Glutamatergic neuron (in vitro differentiated cells): ENCODE results near the gene CEP112. TPM values are rescaled to one million over a fixed set of nuclear protein-coding genes. Genes with fewer than 3 reads are reported as not detected.

Source experiments
- DNase-seq: peaks from one replicate; pipeline ENCODE4 v3.0.0; 2022
- H3K27ac Mint-ChIP-seq: one replicate; pipeline ENCODE4 v1.8.0; 2020; ENCODE audit warnings: mild to moderate bottlenecking, mixed read lengths, inconsistent platforms; ENCODE audit not compliant: unreplicated experiment
- H3K27me3 Mint-ChIP-seq: one replicate; pipeline ENCODE4 v1.8.0; 2020; ENCODE audit warnings: mild to moderate bottlenecking, moderate library complexity, mixed read lengths, inconsistent platforms; ENCODE audit not compliant: unreplicated experiment
- H3K36me3 Mint-ChIP-seq: one replicate; pipeline ENCODE4 v1.8.0; 2020; ENCODE audit warnings: mild to moderate bottlenecking, mixed read lengths, inconsistent platforms; ENCODE audit not compliant: unreplicated experiment
- H3K4me1 Mint-ChIP-seq: one replicate; pipeline ENCODE4 v1.8.0; 2020; ENCODE audit warnings: mild to moderate bottlenecking, low read depth, mixed read lengths, inconsistent platforms; ENCODE audit not compliant: unreplicated experiment
- H3K4me3 Mint-ChIP-seq: one replicate; pipeline ENCODE4 v1.8.0; 2020; ENCODE audit warnings: mild to moderate bottlenecking, mixed read lengths, inconsistent platforms; ENCODE audit not compliant: unreplicated experiment
- H3K9me3 Mint-ChIP-seq: one replicate; pipeline ENCODE4 v1.8.0; 2020; ENCODE audit warnings: mild to moderate bottlenecking, moderate library complexity, mixed read lengths, inconsistent platforms; ENCODE audit not compliant: unreplicated experiment
- total RNA-seq: library from RNA; stranded (reverse); fragmentation: NEBNext Ultra II Directional; extraction: Animal tissue kit (Norgen Biotek cat#: 25700); gene quantifications from one replicate; pipeline ENCODE4 v1.2.1, GENCODE V29; 2021; ENCODE audit not compliant: unreplicated experiment
- TF ChIP-seq, protein P1 (sequence below): fragments of 200-600 bp; sonication (generic); IDR thresholded peaks from one replicate; pipeline ENCODE4 v1.5.0; 2021; ENCODE audit not compliant: partially characterized antibody, unreplicated experiment

CEP112 gene
- total RNA-seq, 1 donor from 2014 or later: 8.5 TPM

DNA sequence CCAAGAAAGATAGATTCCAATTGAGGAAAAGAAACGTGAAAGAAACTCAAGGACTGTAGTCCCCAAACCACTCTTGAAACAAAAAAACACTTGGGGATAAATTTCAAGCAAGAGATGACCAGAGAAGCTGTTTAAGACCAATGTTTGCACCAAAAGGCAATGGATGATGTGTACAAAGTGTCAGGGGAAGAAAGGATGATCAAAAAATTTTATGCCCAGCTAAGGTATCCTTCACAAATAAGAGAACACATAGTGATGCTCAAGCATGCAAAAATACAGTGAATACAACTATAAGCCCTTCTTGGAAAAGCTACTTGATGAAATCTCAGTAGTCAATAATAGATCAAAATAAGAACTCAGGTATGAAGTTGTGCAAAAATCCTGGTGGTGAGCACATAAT, 281.1 kb downstream of the CEP112 start:
- H3K36me3 Mint-ChIP-seq: no peaks in the 10 kb centered on the region
- TF ChIP-seq, protein P1, sequence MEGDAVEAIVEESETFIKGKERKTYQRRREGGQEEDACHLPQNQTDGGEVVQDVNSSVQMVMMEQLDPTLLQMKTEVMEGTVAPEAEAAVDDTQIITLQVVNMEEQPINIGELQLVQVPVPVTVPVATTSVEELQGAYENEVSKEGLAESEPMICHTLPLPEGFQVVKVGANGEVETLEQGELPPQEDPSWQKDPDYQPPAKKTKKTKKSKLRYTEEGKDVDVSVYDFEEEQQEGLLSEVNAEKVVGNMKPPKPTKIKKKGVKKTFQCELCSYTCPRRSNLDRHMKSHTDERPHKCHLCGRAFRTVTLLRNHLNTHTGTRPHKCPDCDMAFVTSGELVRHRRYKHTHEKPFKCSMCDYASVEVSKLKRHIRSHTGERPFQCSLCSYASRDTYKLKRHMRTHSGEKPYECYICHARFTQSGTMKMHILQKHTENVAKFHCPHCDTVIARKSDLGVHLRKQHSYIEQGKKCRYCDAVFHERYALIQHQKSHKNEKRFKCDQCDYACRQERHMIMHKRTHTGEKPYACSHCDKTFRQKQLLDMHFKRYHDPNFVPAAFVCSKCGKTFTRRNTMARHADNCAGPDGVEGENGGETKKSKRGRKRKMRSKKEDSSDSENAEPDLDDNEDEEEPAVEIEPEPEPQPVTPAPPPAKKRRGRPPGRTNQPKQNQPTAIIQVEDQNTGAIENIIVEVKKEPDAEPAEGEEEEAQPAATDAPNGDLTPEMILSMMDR: no peak
- no peaks in the 10 kb centered on the region for H3K4me1 Mint-ChIP-seq
- no peak overlapping the region for H3K27ac Mint-ChIP-seq
- no peak overlapping the region for H3K4me3 Mint-ChIP-seq
- DNase-seq: no peak
- H3K9me3 Mint-ChIP-seq: peaks cover 3% of the 10 kb centered on the region
- no peaks in the 10 kb centered on the region for H3K27me3 Mint-ChIP-seq

DNA sequence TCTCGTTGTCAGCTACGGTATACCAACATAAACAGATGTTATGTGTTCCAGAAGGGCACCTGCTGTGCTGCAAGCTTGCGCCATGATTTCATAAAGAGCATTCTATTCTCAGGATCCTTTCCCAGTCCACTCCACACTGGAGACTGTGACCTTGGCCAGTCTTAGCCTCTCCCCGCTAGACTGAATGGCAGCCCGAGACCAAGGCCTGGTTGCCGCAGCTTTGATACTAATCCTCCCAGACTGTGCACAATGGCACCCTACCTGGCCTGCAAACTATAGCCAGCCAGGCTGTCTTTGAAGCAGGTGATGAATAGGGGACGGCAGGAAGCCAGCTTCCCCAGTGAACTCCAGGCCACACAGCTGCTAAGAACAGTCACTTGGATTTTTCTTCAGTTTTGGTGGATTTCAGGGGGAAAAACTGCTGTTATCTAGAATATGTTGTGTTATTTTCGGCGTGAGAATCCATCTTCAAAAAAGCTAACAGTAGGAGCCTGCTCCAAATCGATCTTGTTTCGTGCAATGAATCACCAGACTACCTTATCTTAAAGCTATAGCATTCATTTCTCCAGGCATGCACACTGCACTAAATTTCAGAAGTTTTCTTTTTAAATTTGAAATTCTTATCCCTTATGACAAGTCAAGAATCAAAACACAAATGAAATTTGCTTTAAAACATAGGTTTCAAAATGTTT, 289.0 kb downstream of the CEP112 start:
- no peak overlapping the region for H3K27ac Mint-ChIP-seq
- no peak for DNase-seq
- peaks cover 2% of the 10 kb centered on the region for H3K4me1 Mint-ChIP-seq
- no peak overlapping the region for H3K4me3 Mint-ChIP-seq
- no peaks in the 10 kb centered on the region for H3K27me3 Mint-ChIP-seq
- no peaks in the 10 kb centered on the region for H3K9me3 Mint-ChIP-seq
- no peaks in the 10 kb centered on the region for H3K36me3 Mint-ChIP-seq
- TF ChIP-seq, protein P1: no peak

DNA sequence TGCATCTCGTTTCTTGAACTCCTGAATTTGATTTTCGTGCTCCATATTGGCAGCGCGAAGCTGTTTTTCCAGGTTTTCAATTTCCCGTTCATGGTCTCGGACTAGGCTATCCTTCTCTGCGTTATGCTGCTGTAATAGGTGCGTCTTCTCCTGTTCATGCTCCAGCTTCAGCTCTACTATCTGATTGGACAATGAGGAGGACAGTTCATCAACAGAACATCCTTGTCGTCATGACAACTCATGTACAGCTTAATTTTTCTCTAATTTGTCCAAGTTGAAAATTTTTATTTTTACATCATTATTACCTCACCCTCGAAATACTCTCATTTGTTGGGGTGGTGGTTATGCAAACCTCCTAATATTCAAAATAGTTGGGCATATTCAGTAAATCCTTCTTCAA, 289.8 kb downstream of the CEP112 start:
- Mint-ChIP-seq H3K27ac (no peak overlapping the region), H3K36me3 (no peaks in the 10 kb centered on the region), H3K4me3 (no peak overlapping the region), H3K9me3 (no peaks in the 10 kb centered on the region), H3K4me1 (peaks cover 2% of the 10 kb centered on the region), H3K27me3 (no peaks in the 10 kb centered on the region)
- DNase-seq: no peak
- TF ChIP-seq, protein P1: no peak

DNA sequence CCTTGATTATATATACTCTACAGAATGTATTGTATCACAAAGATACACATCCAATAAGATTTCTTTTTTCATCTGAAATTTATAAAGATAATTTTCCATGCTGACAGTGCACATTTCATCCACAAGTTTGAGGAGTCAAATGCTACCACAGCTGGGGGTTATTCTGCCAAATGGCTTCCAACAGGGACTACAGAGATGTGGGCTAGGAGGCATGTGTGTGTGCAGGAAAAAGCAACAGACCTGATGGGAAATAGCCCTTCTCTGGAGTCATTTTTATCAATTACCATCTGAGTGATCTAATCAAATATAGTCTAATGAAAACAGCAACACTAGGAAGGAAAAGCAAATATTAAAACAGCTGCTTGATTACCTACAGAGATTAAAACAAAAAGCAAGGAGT, 290.5 kb downstream of the CEP112 start:
- no peaks in the 10 kb centered on the region for H3K36me3 Mint-ChIP-seq

DNA sequence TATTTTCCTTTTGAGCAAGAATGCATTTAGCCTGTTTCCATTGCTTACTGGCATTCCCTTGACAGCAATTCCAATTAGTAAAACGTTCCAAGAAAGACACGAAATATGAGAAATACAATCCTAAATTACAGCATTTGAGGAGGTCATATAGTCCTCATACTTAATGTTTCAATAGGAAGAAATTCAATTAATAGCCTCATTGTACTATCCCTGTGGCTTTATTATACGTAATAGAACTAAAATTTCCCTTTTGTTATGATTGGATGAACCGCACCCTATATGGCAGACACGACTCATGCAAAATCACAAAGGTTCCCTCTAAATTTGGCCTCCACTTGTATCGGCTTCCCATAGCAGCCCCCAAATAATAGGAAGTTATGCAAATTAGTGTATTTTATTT, 291.7 kb downstream of the CEP112 start:
- H3K4me3 Mint-ChIP-seq: no peak overlapping the region
- H3K36me3 Mint-ChIP-seq: no peaks in the 10 kb centered on the region
- TF ChIP-seq, protein P1: no peak
- H3K27ac Mint-ChIP-seq: no peak overlapping the region
- H3K9me3 Mint-ChIP-seq: no peaks in the 10 kb centered on the region
- H3K4me1 Mint-ChIP-seq: peaks cover 2% of the 10 kb centered on the region
- no peak for DNase-seq
- no peaks in the 10 kb centered on the region for H3K27me3 Mint-ChIP-seq

More for the DNA sequence above, 290.5 kb downstream of the CEP112 start:
- Mint-ChIP-seq H3K4me3 (no peak overlapping the region), H3K9me3 (no peaks in the 10 kb centered on the region), H3K27me3 (no peaks in the 10 kb centered on the region), H3K27ac (no peak overlapping the region), H3K4me1 (peaks cover 2% of the 10 kb centered on the region)
- no peak for DNase-seq
- TF ChIP-seq, protein P1: no peak
